ENCODE measurements around the gene TIMM22.

Gene TIMM22

DNA sequence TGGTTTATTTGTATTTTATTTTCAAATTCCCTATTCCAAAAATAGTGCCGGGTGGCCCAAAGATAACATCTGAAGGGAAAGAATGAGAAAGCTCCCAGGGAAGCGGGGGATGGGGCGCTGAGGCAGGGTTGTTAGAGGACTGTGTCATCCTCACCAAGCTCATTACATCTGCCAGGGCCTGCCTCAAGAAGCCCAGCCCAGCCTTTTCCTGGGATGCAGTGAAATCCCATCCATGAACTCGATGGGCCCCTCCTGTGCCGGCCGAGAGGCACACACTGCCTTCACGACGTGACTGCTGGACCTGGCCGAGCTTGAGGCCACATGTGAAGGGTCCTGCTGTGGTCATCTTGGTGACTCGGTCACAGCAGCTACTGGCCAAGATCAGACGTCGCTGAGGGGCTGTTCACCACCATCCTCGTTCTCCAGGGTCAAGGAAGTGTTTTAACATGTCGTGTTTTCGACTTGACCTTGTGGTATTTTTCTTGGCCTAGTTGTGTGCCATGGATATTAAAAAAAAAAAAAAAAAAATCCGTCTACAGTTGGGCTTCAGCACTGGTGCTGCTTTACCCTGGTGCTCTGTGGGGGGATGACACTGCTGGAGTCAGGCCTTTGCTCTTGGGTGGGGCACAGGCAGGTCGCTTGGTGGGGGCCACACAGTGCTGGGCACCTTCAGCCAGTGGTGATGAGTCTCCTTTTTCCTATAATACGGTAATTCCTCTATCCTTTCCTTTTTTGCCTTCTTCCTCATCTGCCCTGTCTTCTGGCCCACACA lies 4.9 kb downstream of the TIMM22 start:
- no peak for DNase-seq (ENCODE audit: low read depth)

GRCh38 chr17:1002412-1002753 lies 5.5 kb downstream of the TIMM22 start:
- in situ Hi-C loops (cut with HindIII; ENCODE audit: low sequenced_read_pairs): loop anchor here (10.0 kb wide), 1 partner anchor 52 kb away; no protein-coding TSS in a partner anchor
- no peak overlapping the region for H3K4me3 ChIP-seq (ENCODE audit: low read depth, low read length)
- no peak for DNase-seq (ENCODE audit: low read depth)
- no peak for TF ChIP-seq CTCF (IDR thresholded peaks at IDR 0.05; ENCODE audit: low read depth, low read length, missing control alignments)

More for the DNA sequence above, 4.9 kb downstream of the TIMM22 start:
- TF ChIP-seq CTCF (IDR thresholded peaks at IDR 0.05; ENCODE audit: low read depth, low read length, missing control alignments): no peak
- in situ Hi-C loops (cut with HindIII; ENCODE audit: low sequenced_read_pairs): loop anchor here (10.0 kb wide), 1 partner anchor 53 kb away; no protein-coding TSS in a partner anchor
- H3K4me3 ChIP-seq (ENCODE audit: low read depth, low read length): no peak overlapping the region

DNA sequence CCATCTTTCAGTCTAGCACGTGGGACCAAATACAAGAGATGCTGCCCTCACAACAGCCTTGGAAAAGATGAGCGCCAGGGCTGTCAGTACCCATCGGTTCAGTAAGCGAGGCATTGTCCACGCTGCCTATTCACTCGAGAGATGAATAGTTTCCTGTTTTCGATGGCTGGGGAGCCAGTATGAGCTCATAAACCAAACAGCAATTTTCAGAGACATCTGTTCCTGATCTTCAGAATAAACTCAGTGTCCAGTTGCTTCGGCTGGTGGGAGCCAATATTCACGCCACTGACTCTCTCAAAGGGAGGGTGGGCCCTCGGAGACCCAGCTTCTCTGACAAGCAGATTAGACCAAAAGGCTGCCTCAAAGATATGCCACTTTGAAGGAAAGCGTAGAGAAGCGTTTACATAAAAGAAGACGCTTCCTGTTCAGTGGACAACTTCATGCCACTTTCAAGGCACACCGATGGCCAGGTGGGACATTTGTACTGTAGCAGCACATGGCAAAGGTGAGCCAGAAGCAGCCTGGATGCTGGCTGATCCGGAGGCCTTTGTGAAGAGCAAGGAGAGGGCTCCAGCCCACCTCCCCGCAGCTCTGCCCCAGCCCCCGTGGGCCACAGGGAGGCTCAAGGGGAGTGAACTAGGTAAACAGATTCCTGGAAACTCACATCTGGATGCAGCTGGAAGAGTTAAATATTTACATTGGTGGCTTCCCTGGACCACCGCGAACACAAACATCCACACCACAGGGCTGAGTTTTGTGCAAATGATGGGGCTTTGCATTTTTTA lies 6.0 kb downstream of the TIMM22 start:
- peak; percentile 53 for DNase-seq (ENCODE audit: low read depth)
- in situ Hi-C loops (cut with HindIII; ENCODE audit: low sequenced_read_pairs): loop anchor here (10.0 kb wide), 1 partner anchor 52 kb away; no protein-coding TSS in a partner anchor
- no peak for TF ChIP-seq CTCF (IDR thresholded peaks at IDR 0.05; ENCODE audit: low read depth, low read length, missing control alignments)
- no peak overlapping the region for H3K4me3 ChIP-seq (ENCODE audit: low read depth, low read length)

DNA sequence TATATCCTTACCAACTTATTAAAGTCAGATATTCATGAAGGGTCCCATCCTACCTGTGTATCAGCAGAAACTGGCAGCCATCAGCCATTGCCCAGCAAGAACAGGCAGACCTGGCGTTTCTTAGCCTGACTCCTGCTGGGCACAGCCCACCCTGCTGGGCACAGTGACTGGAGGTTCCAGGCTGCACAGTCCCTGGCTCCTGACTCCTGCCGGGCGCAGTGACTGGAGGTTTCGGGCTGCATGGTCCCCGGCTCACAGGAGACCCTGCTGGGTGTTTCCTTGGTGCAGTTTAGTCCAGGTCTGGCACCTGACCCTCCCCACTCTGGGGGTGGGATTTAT lies 6.7 kb downstream of the TIMM22 start:
- H3K4me3 ChIP-seq (ENCODE audit: low read depth, low read length): no peak overlapping the region
- TF ChIP-seq CTCF (IDR thresholded peaks at IDR 0.05; ENCODE audit: low read depth, low read length, missing control alignments): no peak
- in situ Hi-C loops (cut with HindIII; ENCODE audit: low sequenced_read_pairs): loop anchor here (10.0 kb wide), 1 partner anchor 51 kb away; no protein-coding TSS in a partner anchor
- no peak for DNase-seq (ENCODE audit: low read depth)

DNA sequence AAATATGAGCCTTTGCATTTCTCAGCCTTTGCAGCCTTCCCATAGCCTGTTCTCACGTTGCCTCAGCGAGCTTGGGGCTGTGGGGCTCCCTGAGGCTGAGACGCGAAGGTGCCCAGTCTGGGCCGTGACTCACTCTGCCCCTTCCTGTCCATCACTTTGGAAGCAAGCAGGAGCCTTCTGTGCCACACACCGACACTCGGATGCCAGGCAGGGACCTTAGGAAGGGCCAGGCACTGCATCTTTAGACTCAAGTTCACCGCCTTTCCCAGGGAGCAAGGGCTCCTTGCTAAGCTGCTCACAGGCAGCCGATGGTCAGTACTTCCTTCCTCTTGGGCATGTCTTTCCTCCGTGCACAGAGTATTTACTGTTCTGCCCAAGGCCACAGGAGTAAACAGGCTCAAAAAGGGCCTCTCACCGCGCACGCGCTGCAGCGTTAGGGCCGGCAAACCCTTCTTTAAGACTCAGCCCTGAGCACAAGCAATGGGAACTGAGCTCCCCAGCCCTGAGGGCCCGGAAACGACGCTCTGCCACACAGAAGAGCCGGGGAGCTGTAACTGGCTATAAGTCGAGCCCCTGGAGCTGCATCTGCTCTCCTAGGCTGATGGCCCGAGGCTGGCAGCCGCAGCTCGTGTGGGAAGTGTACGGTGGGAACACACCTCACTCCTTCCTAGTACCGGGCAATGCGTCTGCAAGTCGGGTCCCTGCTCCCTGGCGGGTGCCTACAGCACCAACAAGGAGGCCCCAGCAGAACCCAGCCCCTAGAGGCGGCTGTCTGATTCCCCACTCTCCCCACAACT lies 7.2 kb downstream of the TIMM22 start:
- no peak overlapping the region for H3K4me3 ChIP-seq (ENCODE audit: low read depth, low read length)
- no peak for DNase-seq (ENCODE audit: low read depth)
- TF ChIP-seq CTCF (IDR thresholded peaks at IDR 0.05; ENCODE audit: low read depth, low read length, missing control alignments): no peak
- in situ Hi-C loops (cut with HindIII; ENCODE audit: low sequenced_read_pairs): loop anchor here (10.0 kb wide), 1 partner anchor 51 kb away; no protein-coding TSS in a partner anchor

DNA sequence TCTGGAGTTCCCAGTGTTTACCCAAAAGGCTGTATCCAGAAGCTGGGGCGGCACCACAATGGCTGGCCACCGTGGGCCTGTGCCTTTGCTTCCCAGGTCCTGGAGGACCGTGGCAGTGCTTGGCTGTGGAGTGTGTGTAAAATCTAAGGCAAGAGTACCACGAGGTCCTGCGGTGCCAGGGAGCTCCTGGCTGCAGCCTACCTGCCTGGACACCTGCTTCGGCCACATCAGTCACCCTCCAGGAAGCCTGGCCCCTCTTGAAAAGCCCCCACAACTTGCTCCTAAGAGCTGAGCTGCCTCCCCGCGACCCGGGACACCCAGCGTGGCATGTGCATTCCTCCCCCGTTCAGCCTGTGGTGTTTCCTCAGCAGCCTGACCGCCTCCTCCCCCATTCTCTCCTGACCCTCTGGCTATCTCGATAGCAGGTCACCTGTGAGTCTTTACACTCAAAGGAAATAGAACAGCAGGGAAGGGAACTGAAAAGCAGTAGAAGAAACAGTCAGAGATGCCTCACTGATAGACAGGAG lies 7.9 kb downstream of the TIMM22 start:
- in situ Hi-C loops (cut with HindIII; ENCODE audit: low sequenced_read_pairs): loop anchor here (10.0 kb wide), 1 partner anchor 50 kb away; no protein-coding TSS in a partner anchor
- no peak for TF ChIP-seq CTCF (IDR thresholded peaks at IDR 0.05; ENCODE audit: low read depth, low read length, missing control alignments)
- no peak overlapping the region for H3K4me3 ChIP-seq (ENCODE audit: low read depth, low read length)
- no peak for DNase-seq (ENCODE audit: low read depth)

Measured in astrocyte of the cerebellum (primary cell).